SH-SY5Y (cell line): ENCODE measurements around the gene PADI1.

Experiments used
- GATA2 ChIP-seq: IDR thresholded peaks from 2 replicates; pipeline ENCODE4 v1.6.1; 2011; ENCODE audit warnings: mild to moderate bottlenecking, low read depth, low read length
- GATA3 ChIP-seq: IDR thresholded peaks from 2 replicates; pipeline ENCODE4 v1.6.1; 2011; ENCODE audit warnings: low read depth, mild to moderate bottlenecking, low read length, moderate library complexity

GRCh38 chr1:17181781-17182464, 23.0 kb upstream of the PADI1 start:
- TF ChIP-seq GATA2 (no peak), GATA3 (no peak)
